SJSA1 (cell line): Measurements from ENCODE around the gene GBX1. TPM values are rescaled to one million over a fixed set of nuclear protein-coding genes. Genes with fewer than 3 reads are reported as not detected.

Source experiments
- DNase-seq, 2 experiments: peaks; one replicate each; pipeline ENCODE4 v3.0.0-alpha.2; 2015 to 2020; ENCODE audit warnings: low spot score in 2 of 2, low read depth in 1 of 2
- H3K27ac ChIP-seq: fragments of 250-450 bp; sonication (Bioruptor Pico); 2 replicates; pipeline ENCODE4 v1.5.1; 2020; ENCODE audit warnings: mild to moderate bottlenecking, moderate library complexity
- H3K27me3 ChIP-seq: fragments of 250-450 bp; sonication (Bioruptor Pico); replicated peaks from 2 replicates; pipeline ENCODE4 v1.5.1; 2020; ENCODE audit warnings: mild to moderate bottlenecking, moderate library complexity
- H3K36me3 ChIP-seq: fragments of 250-450 bp; sonication (Bioruptor Pico); 2 replicates; pipeline ENCODE4 v1.5.1; 2020; ENCODE audit warnings: mild to moderate bottlenecking
- H3K4me1 ChIP-seq: fragments of 250-450 bp; sonication (Bioruptor Pico); replicated peaks from 2 replicates; pipeline ENCODE4 v1.6.1; 2021; ENCODE audit warnings: mild to moderate bottlenecking
- H3K4me3 ChIP-seq: fragments of 250-450 bp; sonication (Bioruptor Pico); 2 replicates; pipeline ENCODE4 v1.5.1; 2020; ENCODE audit warnings: mild to moderate bottlenecking
- H3K9me3 ChIP-seq: fragments of 250-450 bp; sonication (Bioruptor Pico); replicated peaks from 2 replicates; pipeline ENCODE4 v1.5.1; 2020; ENCODE audit warnings: mild to moderate bottlenecking
- total RNA-seq: library from RNA; depleted of rRNA; stranded (reverse); fragments of >200 nt; shearing (Covaris generic); gene quantifications from 2 replicates; pipeline ENCODE4 v1.2.3, GENCODE V29; 2014

The GBX1 gene
- total RNA-seq, 1 experiment from 2014 or later, result not detected

DNA sequence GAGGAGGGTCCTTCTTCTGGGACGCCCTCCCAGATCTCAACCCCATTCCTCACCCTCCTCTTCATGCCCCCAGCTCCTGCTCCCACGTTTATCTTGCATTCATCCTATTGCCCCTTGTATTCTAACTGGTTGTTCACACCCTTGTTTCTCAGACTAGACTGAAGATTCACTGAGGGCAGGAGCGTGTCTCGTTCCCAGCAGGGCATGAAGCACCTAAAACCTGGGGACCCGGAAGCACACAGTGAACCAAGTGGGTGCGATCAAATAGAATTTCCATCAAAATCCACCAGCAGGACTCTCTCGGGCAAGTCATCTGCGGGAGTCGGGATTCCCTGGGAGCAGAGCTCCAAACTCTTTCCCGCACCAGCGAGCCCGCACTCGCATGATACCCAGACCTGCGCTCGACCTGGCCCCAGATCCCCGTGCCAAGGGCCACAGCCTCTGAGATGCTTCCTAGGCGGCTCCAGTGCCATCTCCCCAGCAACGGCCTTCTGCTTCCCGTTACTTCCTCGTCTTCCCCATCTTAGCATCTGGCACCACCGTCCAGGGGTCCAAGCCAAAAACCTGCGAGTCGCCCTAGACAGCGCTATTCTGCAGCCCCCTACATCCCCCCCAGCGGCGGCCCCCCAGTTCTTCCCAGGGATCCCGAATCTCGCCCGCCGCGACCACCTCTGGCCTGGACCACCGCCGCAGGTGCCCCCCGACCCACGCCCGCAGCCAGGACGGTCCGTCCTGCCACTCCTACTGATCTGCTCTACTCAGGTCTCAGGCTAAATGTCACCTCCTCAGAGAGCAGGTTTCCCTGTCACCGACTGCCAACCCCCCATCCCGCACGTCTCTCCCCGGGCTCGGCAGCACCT is 6.1 kb upstream of the GBX1 start:
- no peak overlapping the region for H3K27ac ChIP-seq
- H3K9me3 ChIP-seq, result peaks cover 11% of the 10 kb centered on the region
- no peaks in the 10 kb centered on the region for H3K36me3 ChIP-seq
- no peak for DNase-seq
- no peaks in the 10 kb centered on the region for H3K4me1 ChIP-seq
- peaks cover 39% of the 10 kb centered on the region for H3K27me3 ChIP-seq
- H3K4me3 ChIP-seq, result no peak overlapping the region

DNA sequence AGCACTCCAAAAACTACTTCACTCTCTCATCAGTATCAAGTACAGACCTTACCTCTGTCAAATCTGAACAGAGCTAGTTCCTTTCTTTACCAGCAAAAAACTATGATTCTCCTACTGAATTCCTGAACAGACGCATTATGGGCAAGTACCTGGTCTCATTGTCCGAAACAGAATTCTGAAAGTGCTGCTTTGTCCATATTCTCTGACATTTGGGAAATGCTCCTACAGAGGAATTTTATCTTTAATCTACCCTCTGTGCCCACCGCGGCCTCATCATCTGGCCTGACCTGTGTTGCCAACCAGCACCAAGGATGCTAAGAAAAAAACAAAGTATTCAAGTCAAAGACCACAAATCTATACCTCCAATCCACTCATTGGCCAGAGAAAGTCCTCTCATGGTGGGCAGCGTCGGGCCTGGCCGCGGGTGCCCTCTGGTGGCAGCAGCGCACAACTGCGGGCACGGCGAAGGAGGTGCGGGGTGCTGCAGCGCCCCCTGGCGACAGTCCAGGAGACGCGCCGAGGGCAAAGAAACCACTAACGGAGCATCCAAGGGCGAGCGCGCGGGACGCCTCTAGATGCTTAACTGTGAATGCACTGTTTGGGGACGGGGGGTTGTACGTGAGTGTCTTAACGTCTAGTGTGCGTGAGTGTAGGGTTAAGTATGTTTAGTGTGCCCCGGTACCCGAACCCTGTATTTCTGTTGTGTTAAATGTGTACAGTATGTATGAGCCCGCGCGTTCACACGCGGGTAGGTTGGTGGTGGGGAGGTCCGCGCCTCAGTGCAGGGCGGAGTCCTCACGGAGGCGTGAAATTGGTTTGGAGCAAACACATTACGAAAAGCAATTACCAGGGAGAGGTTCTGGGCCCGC is 5.0 kb upstream of the GBX1 start:
- H3K27me3 ChIP-seq, result peaks cover 40% of the 10 kb centered on the region
- H3K36me3 ChIP-seq, result no peaks in the 10 kb centered on the region
- no peak overlapping the region for H3K4me3 ChIP-seq
- H3K27ac ChIP-seq, result no peak overlapping the region
- DNase-seq, result peak; percentile 65 to 69
- peaks cover 8% of the 10 kb centered on the region for H3K4me1 ChIP-seq
- H3K9me3 ChIP-seq, result peaks cover 11% of the 10 kb centered on the region

DNA sequence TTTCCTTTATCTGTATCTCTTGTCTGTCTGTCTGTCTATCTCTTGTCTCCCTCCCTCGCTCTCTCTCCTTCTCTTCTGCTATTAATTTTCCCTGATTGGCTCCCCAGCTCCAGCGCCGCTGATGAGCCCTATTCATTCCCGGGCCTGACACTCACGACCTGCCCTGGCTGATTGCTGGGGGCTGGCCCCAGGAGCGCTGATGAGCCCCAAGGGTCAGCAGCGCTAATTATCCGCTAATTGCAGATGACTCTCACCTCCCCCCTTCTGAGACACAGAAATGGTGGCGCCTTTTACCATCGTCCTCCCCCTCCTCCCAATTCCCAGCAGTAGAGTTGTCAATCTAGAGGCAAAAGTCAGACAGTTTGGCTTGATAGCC is 1.3 kb upstream of the GBX1 start:
- Histone ChIP-seq H3K9me3 (peaks cover 14% of the 10 kb centered on the region), H3K4me3 (no peak overlapping the region), H3K27me3 (peaks cover 69% of the 10 kb centered on the region), H3K36me3 (no peaks in the 10 kb centered on the region), H3K4me1 (peaks cover 15% of the 10 kb centered on the region), H3K27ac (no peak overlapping the region)
- DNase-seq, result no peak

DNA sequence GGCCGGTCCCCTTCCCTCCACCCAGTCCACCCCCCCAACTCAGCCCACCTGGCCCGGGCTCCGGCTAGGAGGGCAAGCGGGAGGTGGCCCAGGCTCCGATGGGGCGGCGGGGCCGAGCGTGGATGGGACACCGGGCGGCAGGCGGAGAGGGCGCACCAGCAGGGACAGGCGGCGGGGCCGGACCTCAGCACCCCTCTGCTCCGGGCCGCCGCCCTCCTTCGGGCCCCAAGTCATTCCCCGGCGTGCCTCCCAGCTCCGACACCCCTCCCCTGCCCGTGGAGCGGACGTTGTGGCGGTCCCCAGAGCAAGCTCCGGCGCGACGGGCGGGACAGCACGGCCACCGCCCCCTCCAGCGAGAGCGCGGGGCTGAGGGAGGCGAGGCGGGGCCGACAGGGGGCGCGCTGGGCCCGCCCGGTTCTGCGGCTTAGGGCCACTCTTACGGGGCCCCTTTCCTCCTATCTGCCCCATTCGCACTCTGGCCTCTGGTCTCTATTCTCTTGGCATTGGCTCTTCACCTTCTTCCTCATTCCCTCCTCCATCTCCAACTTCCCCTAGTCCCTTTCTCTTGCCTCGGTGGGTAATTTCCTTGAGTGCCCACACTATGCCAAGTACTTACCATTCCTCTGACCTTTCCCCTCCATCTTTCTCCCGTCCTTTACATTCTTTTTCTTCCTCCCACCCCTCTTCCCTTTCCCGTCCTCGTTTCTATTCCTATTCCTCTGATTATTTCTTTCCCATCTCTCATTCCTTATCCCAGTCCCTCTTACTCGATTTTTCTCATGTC is 701 bp upstream of the GBX1 start:
- peaks cover 15% of the 10 kb centered on the region for H3K4me1 ChIP-seq
- peaks cover 12% of the 10 kb centered on the region for H3K9me3 ChIP-seq
- H3K27ac ChIP-seq, result no peak overlapping the region
- DNase-seq, result peak in 1 of 2 experiments; percentile 15
- H3K27me3 ChIP-seq, result peaks cover 75% of the 10 kb centered on the region
- no peaks in the 10 kb centered on the region for H3K36me3 ChIP-seq
- peak overlapping the region; percentile 9; the same call in 1 of the 2 replicates for H3K4me3 ChIP-seq

DNA sequence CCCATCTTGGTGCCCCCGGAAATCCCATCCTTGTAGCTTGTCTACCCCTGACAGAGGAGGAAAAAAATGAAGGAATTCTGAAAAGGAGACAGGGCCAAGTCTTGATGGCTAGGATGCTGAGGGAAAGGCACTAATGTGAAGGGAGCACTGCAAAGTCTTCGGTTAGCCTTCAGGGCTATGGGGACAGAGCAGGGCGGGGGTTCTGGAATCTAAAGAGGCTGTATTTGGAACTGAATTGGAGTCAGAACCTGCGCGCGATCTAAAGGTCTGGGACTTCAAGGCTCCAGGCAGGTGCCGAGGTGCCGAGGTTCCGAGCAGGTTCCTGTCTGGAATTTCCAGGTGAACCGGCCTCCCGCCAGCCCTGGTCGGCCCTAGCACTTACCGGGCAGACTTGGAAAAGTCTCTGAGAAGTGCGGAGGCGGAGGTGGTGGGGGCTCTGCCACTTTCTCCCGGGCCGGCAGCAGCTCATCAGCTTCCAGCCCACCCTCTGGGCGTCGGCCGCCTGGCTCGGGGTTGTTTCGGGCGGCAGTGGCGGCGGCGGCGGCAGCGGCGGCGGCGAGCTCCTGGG is 781 bp downstream of the GBX1 start:
- Histone ChIP-seq H3K27ac (no peak overlapping the region), H3K4me3 (no peak overlapping the region)

DNA sequence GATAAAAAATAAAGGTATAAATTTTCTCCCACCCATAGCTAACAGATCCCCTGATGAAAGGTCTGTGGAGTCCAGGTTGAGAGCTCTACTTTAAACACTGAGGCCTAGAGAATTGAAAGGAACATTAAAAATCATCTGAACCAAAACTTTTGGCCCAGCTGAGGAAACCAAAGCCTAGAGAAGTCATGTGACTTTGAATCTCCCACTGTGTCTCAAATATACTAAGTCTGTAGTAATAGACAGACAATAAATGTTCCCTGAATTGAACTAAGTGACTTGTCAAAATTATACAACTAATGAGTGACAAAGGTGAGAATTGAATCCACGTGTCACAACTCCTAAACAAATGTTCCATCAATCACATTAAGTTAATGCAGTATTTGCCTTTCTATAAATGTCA is 5.7 kb downstream of the GBX1 start:
- Histone ChIP-seq H3K27ac (no peak overlapping the region), H3K4me3 (no peak overlapping the region), H3K4me1 (no peaks in the 10 kb centered on the region), H3K27me3 (peaks cover 77% of the 10 kb centered on the region), H3K9me3 (no peaks in the 10 kb centered on the region; the same call in 1 of the 2 replicates), H3K36me3 (no peaks in the 10 kb centered on the region)
- DNase-seq, result no peak

More for the DNA sequence above, 781 bp downstream of the GBX1 start:
- H3K9me3 ChIP-seq, result peaks cover 3% of the 10 kb centered on the region; the same call in 1 of the 2 replicates
- no peak for DNase-seq
- H3K27me3 ChIP-seq, result peaks cover 84% of the 10 kb centered on the region
- peaks cover 15% of the 10 kb centered on the region for H3K4me1 ChIP-seq
- no peaks in the 10 kb centered on the region for H3K36me3 ChIP-seq

DNA sequence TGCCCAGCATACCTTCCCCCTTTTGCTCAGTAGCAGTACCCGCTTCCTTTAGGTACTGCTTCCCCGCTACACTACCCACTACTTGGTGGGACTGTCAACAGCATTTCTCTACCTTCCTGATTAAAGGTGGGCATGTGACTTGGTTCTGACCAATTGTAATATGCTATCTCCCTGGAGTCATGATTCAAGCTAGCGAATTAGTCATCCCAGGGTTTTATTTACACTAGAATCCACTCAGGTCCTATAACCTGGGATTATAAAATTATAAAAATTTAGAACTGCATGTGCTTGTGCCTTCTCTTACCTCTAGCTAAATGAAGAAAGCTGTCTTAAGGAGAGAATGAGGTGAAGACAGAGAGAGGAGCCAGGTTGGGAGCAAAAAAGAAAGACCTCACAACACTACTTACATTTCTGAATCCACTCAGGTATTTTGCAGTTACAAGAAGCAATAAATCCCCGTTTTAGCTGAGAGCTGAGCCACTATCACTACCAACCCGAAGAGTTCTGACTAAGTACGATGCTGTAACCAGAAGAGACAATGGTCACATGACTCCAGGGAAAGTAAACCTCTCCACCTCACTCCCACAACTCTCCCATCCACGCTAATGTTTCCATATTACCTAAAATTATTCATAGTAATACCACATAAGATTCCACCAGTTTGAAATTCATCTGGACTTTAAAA is 9.7 kb downstream of the GBX1 start:
- DNase-seq, result no peak
- Histone ChIP-seq H3K27me3 (peaks cover 71% of the 10 kb centered on the region), H3K36me3 (no peaks in the 10 kb centered on the region), H3K4me1 (no peaks in the 10 kb centered on the region), H3K4me3 (no peak overlapping the region), H3K9me3 (no peaks in the 10 kb centered on the region), H3K27ac (no peak overlapping the region)

DNA sequence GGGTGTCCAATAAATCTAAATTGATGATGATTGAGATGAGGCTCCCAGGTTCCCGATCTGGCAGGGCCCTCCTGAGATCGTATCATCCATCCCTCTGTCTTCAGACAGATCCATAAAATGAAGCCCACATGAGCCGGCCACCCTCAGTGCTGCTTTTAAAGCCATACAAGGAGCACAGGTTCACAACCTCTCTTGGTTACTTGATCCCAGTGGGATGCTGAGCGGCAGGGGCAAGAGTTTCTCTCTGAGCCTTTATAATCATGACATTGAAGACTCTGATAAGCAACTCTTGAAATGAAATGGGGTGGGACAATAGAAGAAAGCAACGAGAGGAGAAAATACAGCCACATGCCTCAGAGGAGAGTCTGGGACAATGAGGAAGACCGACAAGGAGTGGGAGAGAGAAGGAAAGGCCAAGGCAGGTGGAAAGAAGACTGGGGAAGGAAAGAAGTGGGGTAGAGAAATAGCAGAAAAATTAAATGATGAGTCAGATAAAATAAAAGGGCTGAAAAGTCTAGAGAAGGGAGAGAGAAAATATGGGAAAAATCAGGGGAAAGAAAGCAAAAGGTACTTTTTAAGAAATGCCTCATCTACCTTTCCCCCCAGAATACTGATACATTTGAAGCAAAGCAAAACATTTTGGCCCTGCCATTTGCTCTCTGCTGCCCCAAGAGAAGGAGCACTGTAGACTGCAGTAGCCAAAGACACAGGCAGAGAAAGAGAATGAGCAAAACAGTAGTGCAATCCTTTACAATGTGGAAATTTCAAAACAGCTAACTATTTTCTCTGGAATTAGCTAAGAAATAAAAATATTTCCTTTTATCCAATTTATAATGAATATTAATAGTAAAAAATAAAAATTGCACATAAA is 14.6 kb downstream of the GBX1 start:
- Histone ChIP-seq H3K4me3 (no peak overlapping the region), H3K36me3 (no peaks in the 10 kb centered on the region), H3K4me1 (no peaks in the 10 kb centered on the region), H3K9me3 (no peaks in the 10 kb centered on the region), H3K27me3 (peaks cover 63% of the 10 kb centered on the region), H3K27ac (no peak overlapping the region)
- no peak for DNase-seq

DNA sequence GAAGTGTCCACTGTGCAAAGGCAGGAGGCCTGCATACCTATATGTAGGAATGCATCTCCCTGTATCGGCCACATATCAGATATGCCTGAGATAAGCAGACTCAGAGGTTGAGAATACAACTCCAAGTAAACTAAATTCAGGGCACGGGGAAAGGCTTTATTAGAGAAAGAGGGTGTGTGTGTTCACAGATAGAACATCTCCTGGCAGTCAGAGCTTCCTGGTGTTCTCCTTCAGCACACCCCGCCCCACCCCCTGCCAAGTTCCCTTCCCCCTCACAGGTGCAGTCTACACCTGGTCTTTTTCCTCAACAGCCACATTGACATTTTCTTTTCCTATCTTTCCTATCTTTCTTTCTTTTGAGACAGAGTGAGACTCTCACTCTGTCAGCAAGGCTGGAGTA is 17.1 kb downstream of the GBX1 start:
- Histone ChIP-seq H3K4me1 (no peaks in the 10 kb centered on the region), H3K27ac (no peak overlapping the region), H3K36me3 (no peaks in the 10 kb centered on the region), H3K4me3 (no peak overlapping the region), H3K27me3 (peaks cover 45% of the 10 kb centered on the region), H3K9me3 (no peaks in the 10 kb centered on the region)
- no peak for DNase-seq

DNA sequence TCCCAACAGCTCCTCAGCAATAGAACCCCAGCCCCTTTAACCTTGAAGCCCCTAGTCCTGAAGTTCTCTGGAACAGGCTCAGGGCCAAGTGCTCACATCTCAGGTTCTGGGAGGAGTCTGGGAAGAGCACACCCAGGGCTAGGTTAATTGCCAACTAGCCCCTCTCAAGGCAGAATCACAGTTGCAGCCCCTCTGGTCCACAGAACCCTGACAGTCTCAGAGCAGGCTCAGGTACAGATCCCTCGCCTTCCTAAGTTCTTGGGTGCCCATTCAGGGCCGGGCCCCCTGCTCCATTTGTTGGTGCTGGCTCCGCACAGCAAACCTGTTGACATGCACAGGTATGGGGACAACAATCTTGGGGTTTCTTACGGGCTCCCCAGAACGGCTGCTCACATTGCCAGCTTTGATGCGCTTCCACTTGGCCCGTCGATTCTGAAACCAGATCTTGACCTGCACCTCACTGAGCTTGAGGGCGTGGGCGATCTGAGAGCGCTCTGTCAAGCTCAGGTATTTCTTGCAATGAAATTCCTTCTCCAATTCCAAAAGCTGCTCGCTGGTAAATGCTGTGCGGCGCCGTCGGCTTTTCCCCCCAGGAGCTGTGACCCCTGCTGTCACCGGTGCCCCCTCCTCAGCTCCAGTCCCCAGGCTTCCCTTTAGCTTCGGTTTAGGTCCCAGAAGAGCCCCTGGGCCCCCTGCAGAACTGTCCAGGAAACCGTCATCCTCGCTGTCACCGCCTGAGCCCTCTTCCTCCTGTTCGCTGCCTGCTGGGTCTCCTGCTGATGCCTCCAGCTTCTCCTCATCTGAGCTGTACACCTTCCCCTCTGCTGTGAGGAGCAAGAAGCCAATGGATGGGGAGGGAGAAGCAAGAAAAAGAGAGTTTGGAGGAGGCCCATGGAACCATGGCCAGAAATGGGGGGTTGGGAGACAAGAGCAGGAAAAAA is 18.9 kb downstream of the GBX1 start:
- Histone ChIP-seq H3K4me3 (no peak overlapping the region), H3K9me3 (no peaks in the 10 kb centered on the region), H3K36me3 (peaks cover 8% of the 10 kb centered on the region), H3K27ac (no peak overlapping the region), H3K27me3 (peaks cover 30% of the 10 kb centered on the region), H3K4me1 (no peaks in the 10 kb centered on the region)
- DNase-seq, result peak in 1 of 2 experiments; percentile 37

DNA sequence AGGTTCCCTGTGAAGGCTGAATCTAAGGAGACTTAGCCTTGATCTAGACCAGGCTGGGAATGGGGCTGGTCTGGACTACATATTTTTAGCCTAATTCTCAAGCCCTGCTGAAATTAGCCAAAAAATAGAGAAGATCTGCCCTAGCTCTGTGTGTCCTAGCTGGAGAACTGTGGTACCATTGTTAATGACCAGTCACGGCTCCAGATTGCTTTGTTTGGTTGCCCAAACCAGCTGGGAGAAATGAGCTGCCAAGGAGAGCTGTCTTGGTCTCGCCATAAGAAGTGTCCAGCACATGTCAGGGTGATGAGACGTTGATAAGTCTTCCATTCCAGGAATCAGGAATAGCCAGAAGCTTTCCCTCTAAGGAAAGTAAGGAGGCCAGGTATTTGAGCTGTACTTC is 20.7 kb downstream of the GBX1 start:
- no peak overlapping the region for H3K4me3 ChIP-seq
- peaks cover 15% of the 10 kb centered on the region for H3K36me3 ChIP-seq
- no peak overlapping the region for H3K27ac ChIP-seq
- H3K9me3 ChIP-seq, result no peaks in the 10 kb centered on the region
- H3K27me3 ChIP-seq, result peaks cover 12% of the 10 kb centered on the region
- DNase-seq, result no peak
- no peaks in the 10 kb centered on the region for H3K4me1 ChIP-seq
